Measurements from ENCODE around the gene ST6GALNAC5. TPM values are rescaled to one million over a fixed set of nuclear protein-coding genes. Genes with fewer than 3 reads are reported as not detected.

The ST6GALNAC5 gene
- polyA plus RNA-seq, 3 donors: not detected

DNA sequence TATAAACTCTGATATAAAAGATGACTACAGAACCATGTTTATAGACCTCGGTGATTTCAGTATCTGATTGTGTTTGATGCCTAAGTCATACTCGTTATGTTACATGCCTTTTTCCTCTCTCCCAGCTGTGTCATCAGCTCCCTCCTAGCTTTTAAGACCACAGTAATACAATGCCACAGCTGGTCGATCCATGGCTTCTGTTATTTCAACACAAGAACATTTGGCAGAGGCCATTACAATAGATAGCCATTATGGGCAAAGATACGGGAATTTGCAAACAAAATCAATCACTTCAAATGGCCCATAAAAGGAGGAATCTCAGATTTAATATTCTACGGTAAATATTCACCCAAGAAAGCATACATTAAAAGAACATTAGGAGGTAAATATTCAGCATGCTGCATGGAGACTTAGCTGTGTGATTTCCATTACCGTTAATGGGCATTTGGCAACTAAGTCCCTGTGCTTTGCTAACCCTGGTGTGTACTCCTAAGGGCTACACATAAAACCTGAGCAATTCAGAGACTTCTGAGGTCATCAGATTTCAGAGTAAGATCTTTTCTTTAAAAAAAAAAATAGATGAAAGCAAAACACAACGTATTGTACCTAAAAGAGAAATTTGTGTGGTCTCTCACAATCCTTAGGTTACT is 198.5 kb downstream of the ST6GALNAC5 start:
- WGBS (ENCODE audit: insufficient coverage): 80% methylated on average over 3 of the region's 7 CpGs
- H3K9me3 Mint-ChIP-seq: peaks cover 0 to 4% (median 0%) of the 10 kb centered on the region in 7 donors
- DNase-seq: no peak

DNA sequence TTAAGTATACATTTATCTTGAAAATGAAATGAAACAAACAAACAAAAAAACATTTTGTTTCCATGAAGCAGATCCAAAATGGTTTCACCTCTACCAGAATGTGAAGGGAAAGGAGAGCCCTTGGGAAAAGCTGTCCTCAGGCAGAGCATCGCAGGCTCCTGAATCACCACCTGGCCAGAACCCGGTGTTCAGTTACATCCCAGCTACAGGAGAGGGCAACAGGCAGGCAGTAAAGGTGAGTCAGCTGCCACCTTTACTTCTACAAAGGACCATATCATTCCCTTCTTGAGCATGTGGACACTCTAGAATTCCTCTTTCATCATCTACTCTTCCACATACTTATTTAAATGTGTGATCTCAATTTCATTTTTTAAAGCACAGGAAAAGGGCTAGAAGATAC is 200.7 kb downstream of the ST6GALNAC5 start:
- Mint-ChIP-seq H3K9me3 (peaks cover 0 to 4% (median 0%) of the 10 kb centered on the region in 7 donors), H3K27me3 (ENCODE audit: low read depth in 3 of 3) (peaks cover 0 to 18% (median 2%) of the 10 kb centered on the region in 3 donors), H3K27ac (no peak overlapping the region), H3K4me3 (no peak overlapping the region), H3K36me3 (no peaks in the 10 kb centered on the region), H3K4me1 (peaks cover under 1% of the 10 kb centered on the region)
- Histone ChIP-seq H3K4me2 (replicated peaks; ENCODE audit: extremely low read depth, low read length, poor library complexity, severe bottlenecking) (no peak overlapping the region), H3K4me1 (ENCODE audit: control insufficient read depth in 1 of 2, insufficient read depth in 2 of 2, low read length in 2 of 2) (no peaks in the 10 kb centered on the region), H3K36me3 (replicated peaks in 1 of 2; ENCODE audit: control insufficient read depth in 1 of 2, insufficient read depth in 2 of 2, low read length in 2 of 2) (no peaks in the 10 kb centered on the region), H2AFZ (ENCODE audit: insufficient read depth, low read depth, low read length, poor library complexity, severe bottlenecking) (no peak overlapping the region), H3K27me3 (ENCODE audit: control insufficient read depth in 2 of 2, insufficient read depth in 2 of 2, low read length in 2 of 2) (peaks cover 6 to 17% of the 10 kb centered on the region in 2 donors), H3K4me3 (replicated peaks in 1 of 3; ENCODE audit: low read depth in 2 of 3, low read length in 3 of 3) (no peak overlapping the region), H3K9ac (ENCODE audit: insufficient read depth, low read length, poor library complexity, severe bottlenecking) (no peak overlapping the region), H3K9me3 (replicated peaks in 1 of 2; ENCODE audit: control insufficient read depth in 1 of 2, insufficient read depth in 1 of 2, low read length in 2 of 2) (no peaks in the 10 kb centered on the region), H3K79me2 (ENCODE audit: insufficient read depth, low read length) (no peaks in the 10 kb centered on the region), H3K27ac (ENCODE audit: low read depth in 1 of 2, low read length in 2 of 2) (no peak overlapping the region), H4K20me1 (ENCODE audit: insufficient read depth, low read length) (no peaks in the 10 kb centered on the region)
- WGBS (ENCODE audit: insufficient coverage): 100% methylated on average over 2 of the region's 2 CpGs
- TF ChIP-seq, protein P1, sequence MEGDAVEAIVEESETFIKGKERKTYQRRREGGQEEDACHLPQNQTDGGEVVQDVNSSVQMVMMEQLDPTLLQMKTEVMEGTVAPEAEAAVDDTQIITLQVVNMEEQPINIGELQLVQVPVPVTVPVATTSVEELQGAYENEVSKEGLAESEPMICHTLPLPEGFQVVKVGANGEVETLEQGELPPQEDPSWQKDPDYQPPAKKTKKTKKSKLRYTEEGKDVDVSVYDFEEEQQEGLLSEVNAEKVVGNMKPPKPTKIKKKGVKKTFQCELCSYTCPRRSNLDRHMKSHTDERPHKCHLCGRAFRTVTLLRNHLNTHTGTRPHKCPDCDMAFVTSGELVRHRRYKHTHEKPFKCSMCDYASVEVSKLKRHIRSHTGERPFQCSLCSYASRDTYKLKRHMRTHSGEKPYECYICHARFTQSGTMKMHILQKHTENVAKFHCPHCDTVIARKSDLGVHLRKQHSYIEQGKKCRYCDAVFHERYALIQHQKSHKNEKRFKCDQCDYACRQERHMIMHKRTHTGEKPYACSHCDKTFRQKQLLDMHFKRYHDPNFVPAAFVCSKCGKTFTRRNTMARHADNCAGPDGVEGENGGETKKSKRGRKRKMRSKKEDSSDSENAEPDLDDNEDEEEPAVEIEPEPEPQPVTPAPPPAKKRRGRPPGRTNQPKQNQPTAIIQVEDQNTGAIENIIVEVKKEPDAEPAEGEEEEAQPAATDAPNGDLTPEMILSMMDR (IDR thresholded peaks at IDR 0.05): no peak
- intact Hi-C loops (cut with micrococcal nuclease): no loop called here
- no peak for DNase-seq

More for the DNA sequence above, 198.5 kb downstream of the ST6GALNAC5 start:
- Histone ChIP-seq H3K9me3 (replicated peaks in 1 of 2; ENCODE audit: control insufficient read depth in 1 of 2, insufficient read depth in 1 of 2, low read length in 2 of 2) (no peaks in the 10 kb centered on the region), H4K20me1 (ENCODE audit: insufficient read depth, low read length) (no peaks in the 10 kb centered on the region), H3K36me3 (replicated peaks in 1 of 2; ENCODE audit: control insufficient read depth in 1 of 2, insufficient read depth in 2 of 2, low read length in 2 of 2) (no peaks in the 10 kb centered on the region), H3K4me1 (ENCODE audit: control insufficient read depth in 1 of 2, insufficient read depth in 2 of 2, low read length in 2 of 2) (no peaks in the 10 kb centered on the region), H2AFZ (ENCODE audit: insufficient read depth, low read depth, low read length, poor library complexity, severe bottlenecking) (no peak overlapping the region), H3K4me2 (replicated peaks; ENCODE audit: extremely low read depth, low read length, poor library complexity, severe bottlenecking) (no peak overlapping the region), H3K4me3 (replicated peaks in 1 of 3; ENCODE audit: low read depth in 2 of 3, low read length in 3 of 3) (no peak overlapping the region), H3K9ac (ENCODE audit: insufficient read depth, low read length, poor library complexity, severe bottlenecking) (no peak overlapping the region), H3K27me3 (ENCODE audit: control insufficient read depth in 2 of 2, insufficient read depth in 2 of 2, low read length in 2 of 2) (peaks cover 6 to 23% of the 10 kb centered on the region in 2 donors), H3K79me2 (ENCODE audit: insufficient read depth, low read length) (no peaks in the 10 kb centered on the region), H3K27ac (ENCODE audit: low read depth in 1 of 2, low read length in 2 of 2) (no peak overlapping the region)
- no peak overlapping the region for H3K4me3 Mint-ChIP-seq
- H3K27me3 Mint-ChIP-seq (ENCODE audit: low read depth in 3 of 3): peaks cover 0 to 19% (median 2%) of the 10 kb centered on the region in 3 donors
- H3K36me3 Mint-ChIP-seq: no peaks in the 10 kb centered on the region
- TF ChIP-seq, protein P1 (IDR thresholded peaks at IDR 0.05): no peak
- H3K27ac Mint-ChIP-seq: no peak overlapping the region
- intact Hi-C loops (cut with micrococcal nuclease): no loop called here
- peaks cover 9% of the 10 kb centered on the region for H3K4me1 Mint-ChIP-seq
